DND-41 (cell line): ENCODE data around the gene GALNT1.

Source experiments
- ATAC-seq: fragments of 200-7000 bp; cut with Tn5 transposase; 3 replicates; pipeline ENCODE4 v1.9.1; 2021; ENCODE audit warnings: low read depth; ENCODE audit not compliant: insufficient read depth
- DNase-seq: peaks from one replicate; pipeline ENCODE4 v3.0.0-alpha.2; 2020
- H2AFZ ChIP-seq: 2 replicates; pipeline ENCODE4 v1.6.0; 2012; ENCODE audit warnings: low read depth, low read length
- H3K27ac ChIP-seq: 2 replicates; pipeline ENCODE4 v1.5.1; 2012; ENCODE audit warnings: low read length, inconsistent platforms
- H3K27me3 ChIP-seq: fragments of 200-600 bp; sonication (generic); 2 replicates; pipeline ENCODE4 v1.6.0; 2012; ENCODE audit warnings: low read length, mild to moderate bottlenecking, inconsistent platforms; ENCODE audit not compliant: insufficient read depth, poor library complexity
- H3K36me3 ChIP-seq: 2 replicates; pipeline ENCODE4 v1.5.1; 2012; ENCODE audit warnings: low read length, inconsistent platforms; ENCODE audit not compliant: insufficient read depth
- H3K4me1 ChIP-seq: 2 replicates; pipeline ENCODE4 v1.5.1; 2012; ENCODE audit warnings: mild to moderate bottlenecking, low read length; ENCODE audit not compliant: insufficient read depth
- H3K4me2 ChIP-seq: 2 replicates; pipeline ENCODE4 v1.6.0; 2012; ENCODE audit warnings: mild to moderate bottlenecking, moderate library complexity, low read length, inconsistent platforms; ENCODE audit not compliant: insufficient read depth
- H3K4me3 ChIP-seq, 2 experiments: fragments of 200-600 bp in 1 of 2; shearing (Covaris generic) in 1 of 2; 2 replicates each; pipeline ENCODE4 v1.5.1; 2012 to 2016; ENCODE audit warnings: inconsistent platforms in 2 of 2, low read length in 2 of 2, mild to moderate bottlenecking in 2 of 2, low read depth in 1 of 2, moderate library complexity in 1 of 2
- H3K79me2 ChIP-seq: 2 replicates; pipeline ENCODE4 v1.6.0; 2012; ENCODE audit warnings: low read length, inconsistent platforms; ENCODE audit not compliant: insufficient read depth
- H3K9ac ChIP-seq: 2 replicates; pipeline ENCODE4 v1.6.0; 2012; ENCODE audit warnings: low read depth, mild to moderate bottlenecking, inconsistent platforms, low read length, moderate library complexity
- H3K9me3 ChIP-seq: 2 replicates; pipeline ENCODE4 v1.5.1; 2012; ENCODE audit warnings: low read length, moderate library complexity, mild to moderate bottlenecking, inconsistent platforms; ENCODE audit not compliant: insufficient read depth, severe bottlenecking
- H4K20me1 ChIP-seq: 2 replicates; pipeline ENCODE4 v1.6.0; 2012; ENCODE audit warnings: low read length; ENCODE audit not compliant: insufficient read depth
- CTCF ChIP-seq: IDR thresholded peaks from 2 replicates; pipeline ENCODE4 v1.5.1; 2012; ENCODE audit warnings: borderline replicate concordance, low read length, moderate library complexity, mild to moderate bottlenecking; ENCODE audit not compliant: poor library complexity, severe bottlenecking; ENCODE audit errors: extremely low read depth
- EZH2 ChIP-seq: IDR thresholded peaks from 3 replicates; pipeline ENCODE4 v1.6.1; 2012; ENCODE audit warnings: borderline replicate concordance, low read depth, mild to moderate bottlenecking, moderate library complexity, low read length, inconsistent platforms; ENCODE audit not compliant: severe bottlenecking

The GALNT1 gene

GRCh38 chr18:35717182-35717581, 135.6 kb downstream of the GALNT1 start:
- Histone ChIP-seq H3K27me3 (no peaks in the 10 kb centered on the region), H3K9me3 (no peaks in the 10 kb centered on the region), H4K20me1 (no peaks in the 10 kb centered on the region), H2AFZ (no peak overlapping the region), H3K4me1 (no peaks in the 10 kb centered on the region), H3K36me3 (0 out of 2 replicates have a peak, but pooled peaks cover 3% of the 10 kb centered on the region), H3K4me2 (no peak overlapping the region), H3K4me3 (no peak overlapping the region), H3K79me2 (no peaks in the 10 kb centered on the region), H3K27ac (no peak overlapping the region), H3K9ac (no peak overlapping the region)
- TF ChIP-seq EZH2 (no peak), CTCF (no peak)
- ATAC-seq: no peak
- DNase-seq: no peak

- H2AFZ ChIP-seq: no peak overlapping the region
- no peaks in the 10 kb centered on the region for H3K36me3 ChIP-seq
- no peaks in the 10 kb centered on the region for H3K79me2 ChIP-seq
- no peak for ATAC-seq
- no peak overlapping the region for H3K27ac ChIP-seq
- TF ChIP-seq EZH2 (no peak), CTCF (no peak)
- H3K4me2 ChIP-seq: no peak overlapping the region
- H3K27me3 ChIP-seq: no peaks in the 10 kb centered on the region
- DNase-seq: no peak
- no peaks in the 10 kb centered on the region for H3K9me3 ChIP-seq
- H3K4me1 ChIP-seq: no peaks in the 10 kb centered on the region
- no peaks in the 10 kb centered on the region for H4K20me1 ChIP-seq
- no peak overlapping the region for H3K4me3 ChIP-seq
- H3K9ac ChIP-seq: no peak overlapping the region
These were observed 140.0 kb downstream of the GALNT1 start for GRCh38 chr18:35721431-35722081.

GRCh38 chr18:35728676-35729075, 147.1 kb downstream of the GALNT1 start:
- DNase-seq (no peak), ATAC-seq (no peak)
- Histone ChIP-seq H3K36me3 (no peaks in the 10 kb centered on the region), H3K4me2 (no peak overlapping the region), H3K4me3 (no peak overlapping the region), H3K4me1 (no peaks in the 10 kb centered on the region), H3K79me2 (no peaks in the 10 kb centered on the region), H4K20me1 (no peaks in the 10 kb centered on the region), H3K9me3 (no peaks in the 10 kb centered on the region), H3K27ac (no peak overlapping the region), H2AFZ (no peak overlapping the region), H3K27me3 (no peaks in the 10 kb centered on the region), H3K9ac (no peak overlapping the region)
- TF ChIP-seq EZH2 (no peak), CTCF (no peak)
